NCI-H2081 treated with DMSO at 0.1 percent for 48 hours (cell line): ENCODE data around the gene MTARC2.

Experiments
- DNase-seq: peaks from one replicate; lab custom pipeline; 2025; lab: John Stamatoyannopoulos, UW

Gene MTARC2

GRCh38 chr1:220800262-220800661 is 52.1 kb downstream of the MTARC2 start:
- DNase-seq: no peak

- no peak for DNase-seq
Measured at GRCh38 chr1:220803401-220804201, 55.5 kb downstream of the MTARC2 start.

GRCh38 chr1:220804202-220804586 is 56.1 kb downstream of the MTARC2 start:
- no peak for DNase-seq

- no peak for DNase-seq
Measured at GRCh38 chr1:220806408-220806807, 58.3 kb downstream of the MTARC2 start.

GRCh38 chr1:220807726-220808125 is 59.6 kb downstream of the MTARC2 start:
- DNase-seq: no peak

- no peak for DNase-seq
Measured at GRCh38 chr1:220808345-220809186, 60.4 kb downstream of the MTARC2 start.

- DNase-seq: no peak
Measured at GRCh38 chr1:220809187-220809550, 61.0 kb downstream of the MTARC2 start.

GRCh38 chr1:220809704-220810103 is 61.6 kb downstream of the MTARC2 start:
- no peak for DNase-seq

- DNase-seq: no peak
Measured at GRCh38 chr1:220810179-220810653, 62.1 kb downstream of the MTARC2 start.

GRCh38 chr1:220810963-220811362 is 62.8 kb downstream of the MTARC2 start:
- DNase-seq: no peak

GRCh38 chr1:220811695-220812094 is 63.6 kb downstream of the MTARC2 start:
- no peak for DNase-seq

- DNase-seq: no peak
Measured at GRCh38 chr1:220812308-220812707, 64.2 kb downstream of the MTARC2 start.

- DNase-seq: no peak
Measured at GRCh38 chr1:220813013-220813412, 64.9 kb downstream of the MTARC2 start.

- DNase-seq: no peak
Measured at GRCh38 chr1:220815409-220815808, 67.3 kb downstream of the MTARC2 start.

GRCh38 chr1:220817907-220818306 is 69.8 kb downstream of the MTARC2 start:
- no peak for DNase-seq

- DNase-seq: no peak
Measured at GRCh38 chr1:220818421-220819173, 70.5 kb downstream of the MTARC2 start.

GRCh38 chr1:220819467-220820026 is 71.4 kb downstream of the MTARC2 start:
- DNase-seq: no peak

GRCh38 chr1:220824031-220824989 is 76.2 kb downstream of the MTARC2 start:
- DNase-seq: no peak

GRCh38 chr1:220825819-220826551 is 77.9 kb downstream of the MTARC2 start:
- DNase-seq: no peak

GRCh38 chr1:220826729-220827128 is 78.6 kb downstream of the MTARC2 start:
- DNase-seq: no peak
